RWPE1 (cell line): ENCODE results near the gene DCAKD.

Source experiments
- CTCF ChIA-PET: fragments of 350-600 bp; sonication (Branson Sonifier 250); formaldehyde crosslinking; extraction: SDS; loops from one replicate; lab custom pipeline; 2021; lab: Yijun Ruan, JAX
- POLR2A ChIA-PET: fragments of 400-600 bp; formaldehyde crosslinking; extraction: SDS; loops from one replicate; lab custom pipeline; 2020; ENCODE audit warnings: antibody characterized with exemption; ENCODE audit not compliant: low non-redundant PET; lab: Yijun Ruan, JAX
- DNase-seq: peaks from one replicate; pipeline ENCODE4 v3.0.0; 2012; ENCODE audit warnings: low spot score
- H3K27ac ChIP-seq: fragments of 450-650 bp; 2 replicates; pipeline ENCODE4 v1.5.1; 2017
- TF ChIP-seq, protein P1 (sequence below): fragments of 450-650 bp; conservative IDR thresholded peaks from 2 replicates; pipeline ENCODE4 v1.5.1; 2017; ENCODE audit warnings: low read depth, mild to moderate bottlenecking

Gene DCAKD

DNA sequence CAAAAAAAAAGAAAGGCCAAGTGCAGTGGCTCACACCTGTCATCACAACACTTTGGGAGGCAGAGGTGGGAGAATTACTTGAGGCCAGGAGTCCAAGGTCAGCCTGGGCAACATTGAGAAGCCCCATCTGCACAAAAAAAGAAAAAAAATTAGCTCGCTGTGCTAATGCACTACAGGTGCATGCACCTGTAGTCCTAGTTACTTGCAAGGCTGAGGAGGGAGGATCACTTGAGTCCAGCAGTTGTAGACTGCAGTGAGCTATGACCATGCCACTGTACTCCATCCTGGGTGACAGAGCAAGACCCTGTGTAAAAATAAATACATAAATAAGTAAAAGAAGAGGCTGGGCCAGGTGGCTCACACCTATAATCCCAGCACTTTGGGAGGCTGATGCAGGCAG lies 39.7 kb downstream of the DCAKD start:
- ChIA-PET POLR2A (no interaction called here), CTCF (interaction anchor here (0.6 to 0.8 kb wide), 2 partner anchors 8 to 20 kb away, joined by 3 read pairs; no protein-coding TSS in a partner anchor)
- no peak for DNase-seq
- H3K27ac ChIP-seq: no peak overlapping the region
- TF ChIP-seq, protein P1, sequence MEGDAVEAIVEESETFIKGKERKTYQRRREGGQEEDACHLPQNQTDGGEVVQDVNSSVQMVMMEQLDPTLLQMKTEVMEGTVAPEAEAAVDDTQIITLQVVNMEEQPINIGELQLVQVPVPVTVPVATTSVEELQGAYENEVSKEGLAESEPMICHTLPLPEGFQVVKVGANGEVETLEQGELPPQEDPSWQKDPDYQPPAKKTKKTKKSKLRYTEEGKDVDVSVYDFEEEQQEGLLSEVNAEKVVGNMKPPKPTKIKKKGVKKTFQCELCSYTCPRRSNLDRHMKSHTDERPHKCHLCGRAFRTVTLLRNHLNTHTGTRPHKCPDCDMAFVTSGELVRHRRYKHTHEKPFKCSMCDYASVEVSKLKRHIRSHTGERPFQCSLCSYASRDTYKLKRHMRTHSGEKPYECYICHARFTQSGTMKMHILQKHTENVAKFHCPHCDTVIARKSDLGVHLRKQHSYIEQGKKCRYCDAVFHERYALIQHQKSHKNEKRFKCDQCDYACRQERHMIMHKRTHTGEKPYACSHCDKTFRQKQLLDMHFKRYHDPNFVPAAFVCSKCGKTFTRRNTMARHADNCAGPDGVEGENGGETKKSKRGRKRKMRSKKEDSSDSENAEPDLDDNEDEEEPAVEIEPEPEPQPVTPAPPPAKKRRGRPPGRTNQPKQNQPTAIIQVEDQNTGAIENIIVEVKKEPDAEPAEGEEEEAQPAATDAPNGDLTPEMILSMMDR: no peak

DNA sequence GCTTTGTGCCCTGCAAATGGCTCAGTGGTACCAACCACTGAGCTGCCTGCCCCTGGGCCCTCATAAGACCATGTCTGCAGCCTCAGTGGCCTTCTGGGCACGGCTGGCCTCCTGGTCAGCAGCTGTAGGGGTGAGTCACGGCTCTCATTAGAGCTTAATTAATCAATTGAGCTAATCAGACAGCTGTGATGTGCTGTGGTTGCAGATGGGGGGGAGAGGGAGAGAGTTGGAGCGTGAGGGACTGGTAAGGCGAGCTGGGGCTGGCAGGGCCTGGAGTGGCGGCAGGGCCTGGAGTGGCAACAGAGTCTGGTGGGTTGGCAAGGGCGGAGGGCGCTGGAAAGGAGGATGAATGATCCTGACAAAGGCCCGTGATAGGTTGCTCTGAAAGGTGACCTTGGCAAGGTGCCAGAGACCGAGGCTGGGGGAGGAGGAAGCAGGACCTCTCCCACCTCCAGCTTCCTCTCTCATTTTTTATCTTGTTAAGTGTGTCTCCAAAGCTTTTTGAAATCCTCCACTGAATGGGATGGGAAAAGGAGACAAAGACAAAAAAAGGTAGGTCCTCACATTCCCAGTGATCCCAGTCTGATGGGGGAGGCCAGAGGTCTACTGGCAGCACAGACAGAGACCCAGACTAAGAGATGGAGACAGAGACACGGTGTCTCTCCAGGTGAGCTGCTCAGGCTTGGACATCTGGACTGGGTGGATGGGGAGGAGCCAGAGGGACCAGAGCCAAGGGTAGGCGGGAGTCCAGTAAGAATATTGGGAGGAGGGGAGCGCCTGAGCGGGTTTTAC lies 41.6 kb downstream of the DCAKD start:
- ChIA-PET CTCF (interaction anchor here (0.7 to 1.6 kb wide), 3 partner anchors 12 to 120 kb away, joined by 3 to 5 read pairs (median 4); no protein-coding TSS in a partner anchor), POLR2A (no interaction called here)
- DNase-seq: no peak
- TF ChIP-seq, protein P1: no peak
- no peak overlapping the region; the same call in 1 of the 2 replicates for H3K27ac ChIP-seq

DNA sequence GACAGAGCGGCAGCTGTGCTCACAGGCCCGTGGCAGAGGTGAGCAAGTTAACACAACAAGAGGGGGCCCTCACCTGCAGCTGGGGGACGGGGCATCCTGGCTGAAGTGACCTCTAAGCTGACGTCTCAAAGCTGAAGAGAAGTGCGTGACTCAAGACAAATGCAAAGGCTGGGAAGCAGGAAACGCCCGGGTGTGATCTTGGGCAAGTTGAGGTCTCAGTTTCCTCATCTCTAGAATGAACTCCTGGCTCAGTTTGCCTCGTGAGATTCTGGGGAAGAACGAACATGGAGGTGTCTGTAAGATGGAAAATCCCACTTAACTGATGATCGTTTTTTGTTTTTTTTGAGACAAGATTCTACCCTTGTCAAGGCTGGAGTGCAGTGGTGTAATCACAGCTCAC lies 43.2 kb downstream of the DCAKD start:
- ChIA-PET POLR2A (no interaction called here), CTCF (interaction anchor here (1.6 kb wide), 1 partner anchor 88 kb away, joined by 5 read pairs; no protein-coding TSS in a partner anchor)

DNA sequence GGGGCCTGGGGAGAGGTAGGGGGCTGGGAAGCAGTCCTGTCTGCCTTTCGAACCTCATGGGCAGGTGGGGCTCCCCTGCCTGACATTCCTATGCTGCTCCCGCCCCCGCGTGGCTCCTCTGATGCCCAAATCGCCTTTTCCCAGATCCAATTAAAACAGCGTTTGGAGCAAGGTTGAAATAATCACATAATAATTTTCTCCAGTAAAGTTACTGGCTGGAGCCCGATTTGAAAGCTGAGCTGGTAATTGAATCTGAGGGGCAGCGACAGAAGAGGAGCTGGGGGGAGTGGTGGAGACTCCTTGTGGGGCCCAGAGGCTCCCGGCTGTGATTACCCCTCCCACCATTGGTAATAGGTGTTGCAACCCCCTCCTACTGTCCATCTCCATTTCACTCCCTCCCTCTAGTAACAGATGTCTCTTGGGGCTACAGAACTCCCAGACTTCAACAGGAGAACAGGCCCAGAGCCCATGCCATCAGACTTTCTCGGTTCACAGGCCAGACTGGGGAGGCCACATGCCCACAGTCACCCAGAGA lies 44.4 kb downstream of the DCAKD start:
- no peak overlapping the region for H3K27ac ChIP-seq
- TF ChIP-seq, protein P1: no peak
- ChIA-PET CTCF (interaction anchor here (0.7 kb wide), 1 partner anchor 209 kb away, joined by 4 read pairs; no protein-coding TSS in a partner anchor), POLR2A (no interaction called here)
- DNase-seq: no peak

More for the DNA sequence above, 43.2 kb downstream of the DCAKD start:
- TF ChIP-seq, protein P1: no peak
- no peak overlapping the region for H3K27ac ChIP-seq
- no peak for DNase-seq

DNA sequence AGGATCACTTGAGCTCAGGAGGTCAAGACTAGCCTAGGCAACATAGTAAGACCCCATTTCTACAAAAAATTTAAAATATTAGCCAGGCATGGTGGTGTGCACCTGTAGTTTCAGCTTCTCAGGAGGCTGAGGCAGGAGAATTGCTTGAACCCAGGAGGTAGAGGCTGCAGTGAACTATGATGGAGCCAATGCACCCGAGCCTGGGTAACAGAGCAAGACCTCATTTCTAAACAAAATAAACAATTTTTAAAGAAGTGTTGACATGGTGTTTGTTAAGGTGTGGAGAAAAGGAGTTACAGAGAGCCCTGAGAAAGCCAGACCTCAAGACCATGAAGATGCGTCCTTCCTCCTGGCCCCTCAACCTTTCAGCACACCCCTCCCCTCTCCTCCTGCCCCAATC lies 45.7 kb downstream of the DCAKD start:
- ChIA-PET POLR2A (no interaction called here), CTCF (interaction anchor here (0.9 to 1.3 kb wide), 2 partner anchors 84 to 86 kb away, joined by 3 to 5 read pairs; no protein-coding TSS in a partner anchor)
- TF ChIP-seq, protein P1: no peak
- no peak for DNase-seq
- H3K27ac ChIP-seq: no peak overlapping the region

DNA sequence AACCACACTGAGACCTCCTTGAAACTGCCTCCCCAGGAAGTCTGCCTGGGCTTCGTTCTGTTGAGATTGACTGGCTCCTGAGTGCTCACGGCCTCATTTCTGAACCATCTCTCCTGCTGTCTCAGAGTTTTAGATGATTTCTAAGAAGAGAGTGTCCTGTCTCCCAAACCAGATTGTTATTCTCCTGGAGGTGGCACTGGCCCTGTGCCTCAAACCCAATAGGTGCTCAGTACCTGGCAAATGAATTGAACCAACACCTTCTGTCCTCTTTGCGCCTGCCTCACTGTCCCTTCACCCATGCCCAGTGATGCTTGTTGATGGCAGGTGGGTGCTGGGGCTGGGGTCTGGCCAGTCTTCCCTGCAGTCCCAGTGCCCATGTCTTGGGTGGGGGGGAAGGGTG lies 47.0 kb downstream of the DCAKD start:
- ChIA-PET POLR2A (no interaction called here), CTCF (interaction anchor here (1.3 kb wide), 1 partner anchor 84 kb away, joined by 5 read pairs; no protein-coding TSS in a partner anchor)
- no peak for DNase-seq
- no peak overlapping the region for H3K27ac ChIP-seq
- TF ChIP-seq, protein P1: no peak
